Stomach (tissue), 9 donors: ENCODE results near the gene SLC26A1. TPM values are rescaled to one million over a fixed set of nuclear protein-coding genes. Genes with fewer than 3 reads are reported as not detected.

Experiments used
- DNase-seq, 2 donors: peaks; one replicate each; pipeline versions ENCODE4 v3.0.0 to v3.0.0-alpha.2; 2013 to 2019
- H3K27ac ChIP-seq, 5 donors: fragments of 200-600 bp in 4 of 5; sonication (generic) in 4 of 5; one replicate each; pipeline ENCODE4 v1.5.1; 2013 to 2019; ENCODE audit warnings: mild to moderate bottlenecking in 1 of 5, moderate library complexity in 1 of 5
- H3K27me3 ChIP-seq, 3 donors: fragments of 200-600 bp; sonication (generic); one replicate each; pipeline ENCODE4 v1.5.1; 2017 to 2019; ENCODE audit warnings: mixed run types in 1 of 3
- H3K36me3 ChIP-seq, 4 donors: fragments of 200-600 bp; sonication (generic); 1 replicate in 3 of 4; 2 replicates in 1 of 4; pipeline ENCODE4 v1.5.1; 2016 to 2019
- H3K4me1 ChIP-seq, 4 donors: fragments of 200-600 bp; sonication (generic); one replicate each; pipeline ENCODE4 v1.5.1; 2016 to 2019
- H3K4me3 ChIP-seq, 4 donors: fragments of 200-600 bp; sonication (generic) in 3 of 4; one replicate each; pipeline ENCODE4 v1.5.1; 2016 to 2019; ENCODE audit warnings: mild to moderate bottlenecking in 1 of 4
- H3K9me3 ChIP-seq, 4 donors: fragments of 200-600 bp; sonication (generic); one replicate each; pipeline ENCODE4 v1.5.1; 2016 to 2019
- EP300 ChIP-seq: sonication (generic); formaldehyde crosslinking; IDR thresholded peaks from one replicate; pipeline ENCODE4 v1.6.1; 2017; ENCODE audit warnings: antibody characterized with exemption
- POLR2A ChIP-seq, 4 donors: fragments of 450-650 bp; IDR thresholded peaks; one replicate each; pipeline ENCODE4 v1.6.1; 2016; ENCODE audit warnings: antibody characterized with exemption in 4 of 4, control low read depth in 2 of 4, mild to moderate bottlenecking in 1 of 4, moderate library complexity in 1 of 4
- POLR2AphosphoS5 ChIP-seq, 3 donors: sonication (generic); formaldehyde crosslinking; IDR thresholded peaks; one replicate each; pipeline ENCODE4 v1.6.1; 2016; ENCODE audit warnings: antibody characterized with exemption in 3 of 3
- WGBS, 5 donors: extraction: QIAGEN DNeasy Blood & Tissue Kit in 3 of 5; methylation state at CpG; one replicate each; pipeline versions ENCODE4 v1.1.5 to v1.1.7; 2013 to 2018; 5-methylcytosine and 5-hydroxymethylcytosine counted together
- intact Hi-C: fragments of 100-400 bp; cut with DNase I; formaldehyde crosslinking; loops from one replicate; pipeline ENCODE4 v1.15.1; 2023; ENCODE audit warnings: low total_unique reads
- polyA plus RNA-seq, 3 donors: library from polyadenylated mRNA; stranded (reverse); fragments of 200-250 nt; gene quantifications; one replicate each; pipeline ENCODE4 v1.2.3, GENCODE V29; 2013
- total RNA-seq, 5 donors: library from RNA; depleted of rRNA; stranded (reverse); fragments of >200 nt; gene quantifications; one replicate each; pipeline versions ENCODE4 v1.1.0 to v1.2.3, GENCODE V29; 2014 to 2016
- TF ChIP-seq, protein P1 (sequence below), 7 experiments: fragments of 450-650 bp in 4 of 7; fragments of 200-600 bp in 3 of 7; sonication (generic) in 3 of 7; IDR thresholded peaks; one replicate each; pipeline ENCODE4 v1.5.1; 2016 to 2019; ENCODE audit warnings: antibody characterized with exemption in 7 of 7, control low read depth in 2 of 7, mild to moderate bottlenecking in 1 of 7
- donor health status: healthy with polysubstance abuse.
- donor health status: Bipolar disorder and iron deficiency.
- donor health status: healthy.

Gene SLC26A1
- total and polyA plus RNA-seq, 8 donors = 0.18 to 8.9 (median 3.5) TPM; not detected in 3

GRCh38 chr4:974668-975067 lies 18.5 kb downstream of the SLC26A1 start:
- no peaks in the 10 kb centered on the region for H3K27me3 ChIP-seq
- no peak overlapping the region for H3K27ac ChIP-seq
- intact Hi-C loops = loop anchor here (5.0 kb wide), 1 partner anchor 37 kb away; no protein-coding TSS in a partner anchor
- peaks cover 22 to 40% (median 33%) of the 10 kb centered on the region in 4 donors for H3K4me1 ChIP-seq
- WGBS, 5 donors = 88 to 98% (median 95%) methylated on average over 7 to 9 of the region's 9 CpGs
- no peak overlapping the region for H3K4me3 ChIP-seq
- no peaks in the 10 kb centered on the region for H3K9me3 ChIP-seq
- no peaks in the 10 kb centered on the region for H3K36me3 ChIP-seq
- TF ChIP-seq, protein P1, sequence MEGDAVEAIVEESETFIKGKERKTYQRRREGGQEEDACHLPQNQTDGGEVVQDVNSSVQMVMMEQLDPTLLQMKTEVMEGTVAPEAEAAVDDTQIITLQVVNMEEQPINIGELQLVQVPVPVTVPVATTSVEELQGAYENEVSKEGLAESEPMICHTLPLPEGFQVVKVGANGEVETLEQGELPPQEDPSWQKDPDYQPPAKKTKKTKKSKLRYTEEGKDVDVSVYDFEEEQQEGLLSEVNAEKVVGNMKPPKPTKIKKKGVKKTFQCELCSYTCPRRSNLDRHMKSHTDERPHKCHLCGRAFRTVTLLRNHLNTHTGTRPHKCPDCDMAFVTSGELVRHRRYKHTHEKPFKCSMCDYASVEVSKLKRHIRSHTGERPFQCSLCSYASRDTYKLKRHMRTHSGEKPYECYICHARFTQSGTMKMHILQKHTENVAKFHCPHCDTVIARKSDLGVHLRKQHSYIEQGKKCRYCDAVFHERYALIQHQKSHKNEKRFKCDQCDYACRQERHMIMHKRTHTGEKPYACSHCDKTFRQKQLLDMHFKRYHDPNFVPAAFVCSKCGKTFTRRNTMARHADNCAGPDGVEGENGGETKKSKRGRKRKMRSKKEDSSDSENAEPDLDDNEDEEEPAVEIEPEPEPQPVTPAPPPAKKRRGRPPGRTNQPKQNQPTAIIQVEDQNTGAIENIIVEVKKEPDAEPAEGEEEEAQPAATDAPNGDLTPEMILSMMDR (IDR thresholded peaks at IDR 0.05) = no peak
- no peak for TF ChIP-seq POLR2AphosphoS5 (IDR thresholded peaks at IDR 0.05)
- TF ChIP-seq POLR2A (IDR thresholded peaks at IDR 0.05) = no peak
- TF ChIP-seq EP300 = no peak
- DNase-seq = no peak

- Histone ChIP-seq H3K36me3 (no peaks in the 10 kb centered on the region), H3K9me3 (no peaks in the 10 kb centered on the region), H3K4me1 (peaks cover 27 to 46% (median 38%) of the 10 kb centered on the region in 4 donors), H3K27ac (peak within 1 kb of the TSS in 3 of 5 donors; percentile 43 to 76 (median 58)), H3K27me3 (peaks cover 0 to 4% (median 0%) of the 10 kb centered on the region in 3 donors), H3K4me3 (peak within 1 kb of the TSS; percentile 75 to 98 (median 78))
- intact Hi-C loops = loop anchor here (5.0 kb wide), 1 partner anchor 36 kb away; no protein-coding TSS in a partner anchor
- no peak for TF ChIP-seq POLR2A (IDR thresholded peaks at IDR 0.05)
- TF ChIP-seq POLR2AphosphoS5 (IDR thresholded peaks at IDR 0.05) = no peak
- no peak for TF ChIP-seq EP300
- TF ChIP-seq, protein P1 (IDR thresholded peaks at IDR 0.05) = no peak
- peak; percentile 90 to 94 for DNase-seq
- 25 to 65% (median 33%) methylated on average over 24 to 120 of the region's 123 CpGs for WGBS, 5 donors
These were observed 19.5 kb downstream of the SLC26A1 start, which contains the start of gene DGKQ for GRCh38 chr4:973431-974397. Gene DGKQ, minus strand, starts transcription at chr4:973569. Its CDS starts 87 bp downstream, at chr4:973482.

GRCh38 chr4:972651-973424 lies 20.4 kb downstream of the SLC26A1 start:
- Histone ChIP-seq H3K27ac (peak overlapping the region in 3 of 5 donors; percentile 43 to 76 (median 58)), H3K9me3 (no peaks in the 10 kb centered on the region), H3K27me3 (peaks cover 0 to 13% (median 0%) of the 10 kb centered on the region in 3 donors), H3K4me1 (peaks cover 35 to 55% (median 47%) of the 10 kb centered on the region in 4 donors), H3K4me3 (peak overlapping the region; percentile 75 to 98 (median 78)), H3K36me3 (no peaks in the 10 kb centered on the region)
- TF ChIP-seq POLR2AphosphoS5 (IDR thresholded peaks at IDR 0.05) (no peak), EP300 (no peak), POLR2A (IDR thresholded peaks at IDR 0.05) (no peak)
- TF ChIP-seq, protein P1 (IDR thresholded peaks at IDR 0.05) = no peak
- 0 to 2% (median 1%) methylated on average over 10 to 65 of the region's 65 CpGs for WGBS, 5 donors
- intact Hi-C loops = loop anchor here (5.0 kb wide), 1 partner anchor 36 kb away; no protein-coding TSS in a partner anchor
- DNase-seq = peak; percentile 39 to 64
